ENCODE results near the gene DPH1. TPM values are rescaled to one million over a fixed set of nuclear protein-coding genes. Genes with fewer than 3 reads are reported as not detected.

DPH1 gene
- total and polyA plus RNA-seq, 2 of the 4 experiments (the other 2 are of a cell fraction): 24.4 to 49.9 TPM

GRCh38 chr17:2049333-2050299 lies 19.7 kb downstream of the DPH1 start:
- H3K56ac ChIP-seq (ENCODE audit: extremely low read depth, insufficient read depth, low read length): 0 out of 2 replicates have a peak overlapping the region, but pooled peaks have one; percentile 26
- H3K9me1 ChIP-seq (ENCODE audit: insufficient read depth, low read length): 0 out of 2 replicates have a peak, but pooled peaks cover 2% of the 10 kb centered on the region
- H2BK15ac ChIP-seq (ENCODE audit: low read depth, low read length): no peak overlapping the region
- peak overlapping the region; percentile 87 for H3K4me3 ChIP-seq (ENCODE audit: insufficient read depth, low read depth, low read length)
- peak overlapping the region; percentile 38; the same call in 1 of the 2 replicates for H3K27ac ChIP-seq (ENCODE audit: insufficient read depth, low read length)
- peaks cover 11% of the 10 kb centered on the region for H3K4me1 ChIP-seq (ENCODE audit: control insufficient read depth, insufficient read depth, low read length)
- WGBS, 2 experiments (ENCODE audit: extremely low coverage in 2 of 2, insufficient read length in 1 of 2): 0% methylated on average over 35 of the region's 104 CpGs; no CpG with 5 or more reads in 1 of the 2 experiments
- POLR2A ChIA-PET (ENCODE audit: unreplicated experiment): interaction anchor here (1.0 kb wide), 1 partner anchor 19 kb away, joined by 6 read pairs; no protein-coding TSS in a partner anchor
- no peak overlapping the region for H4K91ac ChIP-seq (ENCODE audit: insufficient read depth, low read depth, low read length)
- H2BK120ac ChIP-seq (ENCODE audit: low read depth, low read length): no peak overlapping the region
- H2BK5ac ChIP-seq (ENCODE audit: low read depth, low read length, poor library complexity, severe bottlenecking): no peak overlapping the region
- H3K23ac ChIP-seq (ENCODE audit: low read depth, low read length): peak overlapping the region; percentile 66
- intact Hi-C loops (cut with micrococcal nuclease): loop anchor here (5.0 kb wide), 2 partner anchors 288 to 303 kb away; partner anchors contain the start of genes SGSM2 and TSR1
- H4K8ac ChIP-seq (ENCODE audit: low read depth in 2 of 2, low read length in 2 of 2): 0 out of 4 replicates have a peak overlapping the region, but pooled peaks of 1 of the 2 experiments have one; percentile 1
- dilution Hi-C loops (cut with HindIII; ENCODE audit: low sequenced_read_pairs, unreplicated experiment): no loop called here
- peak overlapping the region; percentile 95 for H3K4me2 ChIP-seq (ENCODE audit: low read depth, low read length)
- CTCF ChIA-PET: interaction anchor here (0.6 kb wide), 1 partner anchor 237 kb away, joined by 3 read pairs; no protein-coding TSS in a partner anchor
- H3K4ac ChIP-seq (ENCODE audit: low read depth, low read length): peak overlapping the region; percentile 48
- ATAC-seq (ENCODE audit: low read depth) (peak; percentile 75), DNase-seq (peak; percentile 77)
- H2AFZ ChIP-seq (replicated peaks; ENCODE audit: low read length, poor library complexity): peak overlapping the region; percentile 98
- peaks cover under 1% of the 10 kb centered on the region; the same call in 1 of the 2 replicates for H3K36me3 ChIP-seq (ENCODE audit: control insufficient read depth, insufficient read depth, low read length)
- peak overlapping the region; percentile 30 for H3K9ac ChIP-seq (ENCODE audit: low read depth, low read length)
- no peaks in the 10 kb centered on the region for H3K27me3 ChIP-seq (ENCODE audit: control insufficient read depth, insufficient read depth, low read length)
- in situ Hi-C loops (cut with MboI; ENCODE audit: low sequenced_read_pairs): loop anchor here (25.0 kb wide), 1 partner anchor 337 kb away; the partner anchor contains the start of genes TLCD2 and WDR81
- H2BK20ac ChIP-seq (ENCODE audit: low read depth, low read length): no peak overlapping the region
- H3K9me3 ChIP-seq (ENCODE audit: control insufficient read depth, insufficient read depth, low read length): no peaks in the 10 kb centered on the region
- peaks cover 1 to 23% of the 10 kb centered on the region in 2 experiments for H3K79me1 ChIP-seq (ENCODE audit: low read depth in 1 of 2, low read length in 2 of 2)
- peak overlapping the region; percentile 94 for H2AK9ac ChIP-seq (replicated peaks; ENCODE audit: low read depth, low read length, poor library complexity)
- peak overlapping the region; percentile 43; the same call in 1 of the 2 replicates for H3K14ac ChIP-seq (replicated peaks; ENCODE audit: low read depth, low read length)
- H4K5ac ChIP-seq (ENCODE audit: low read depth, low read length): no peak overlapping the region
- peaks cover 14% of the 10 kb centered on the region; the same call in 1 of the 2 replicates for H4K20me1 ChIP-seq (ENCODE audit: insufficient read depth, low read length)
- H3K18ac ChIP-seq (ENCODE audit: low read depth, low read length): no peak overlapping the region
- no TSS peak for BruUV-seq (replicated peaks)
- 0 out of 2 replicates have a peak overlapping the region, but pooled peaks have one; percentile 2 for H2AK5ac ChIP-seq (ENCODE audit: low read depth, low read length)
- TF ChIP-seq CHD1 (IDR thresholded peaks at IDR 0.05; ENCODE audit: low read depth, low read length) (peak; percentile 66; the same call in 1 of the 2 replicates), CTCF (conservative IDR thresholded peaks at IDR 0.05; ENCODE audit: low read depth, low read length) (no peak), MXI1 (IDR thresholded peaks at IDR 0.05; ENCODE audit: borderline replicate concordance, low read depth, low read length) (peak; percentile 95), CEBPB (IDR thresholded peaks at IDR 0.05; ENCODE audit: low read depth, low read length) (no peak), POLR2A (IDR thresholded peaks at IDR 0.05; ENCODE audit: low read depth, low read length) (peak; percentile 56), MAZ (IDR thresholded peaks at IDR 0.05; ENCODE audit: borderline replicate concordance, low read depth, low read length) (peak; percentile 80; the same call in 1 of the 2 replicates), SMC3 (IDR thresholded peaks at IDR 0.05; ENCODE audit: low read depth, low read length) (0 out of 2 replicates have a peak, but pooled peaks have one; percentile 9), USF2 (IDR thresholded peaks at IDR 0.05; ENCODE audit: low read depth, low read length) (peak; percentile 85)
